ENCODE data around the gene CCM2L. TPM values are rescaled to one million over a fixed set of nuclear protein-coding genes. Genes with fewer than 3 reads are reported as not detected.

Gene CCM2L
- total and polyA plus RNA-seq, 2 of the 4 experiments (the other 2 are of a cell fraction), result not detected

DNA sequence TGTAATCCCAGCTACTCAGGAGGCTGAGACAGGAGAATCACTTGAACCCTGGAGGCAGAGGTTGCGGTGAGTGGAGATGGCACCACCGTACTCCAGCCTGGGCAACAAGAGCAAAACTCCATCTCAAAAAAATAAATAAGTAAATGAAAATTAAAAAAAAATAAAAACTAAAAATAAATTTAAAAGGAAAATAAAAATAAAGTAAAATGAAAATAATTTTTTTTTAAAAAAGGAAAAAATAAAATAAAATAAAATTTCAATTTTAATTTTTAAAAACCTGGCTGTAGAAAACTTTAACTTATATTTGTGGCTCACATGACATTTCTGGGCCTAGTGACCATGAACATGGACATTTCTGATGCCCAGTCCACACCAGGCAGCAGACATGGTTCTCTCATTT is 57.9 kb downstream of the CCM2L start:
- Histone ChIP-seq H3K4me1 (ENCODE audit: control insufficient read depth, insufficient read depth, low read length) (peaks cover 10% of the 10 kb centered on the region), H3K23ac (ENCODE audit: low read depth, low read length) (no peak overlapping the region; the same call in 1 of the 2 replicates), H3K9me3 (ENCODE audit: control insufficient read depth, insufficient read depth, low read length) (no peaks in the 10 kb centered on the region), H4K5ac (ENCODE audit: low read depth, low read length) (no peak overlapping the region), H2BK15ac (ENCODE audit: low read depth, low read length) (0 out of 3 replicates have a peak overlapping the region, but pooled peaks have one; percentile 44), H3K4me2 (ENCODE audit: low read depth, low read length) (no peak overlapping the region), H2BK20ac (ENCODE audit: low read depth, low read length) (peak overlapping the region; percentile 53; the same call in 1 of the 2 replicates), H4K8ac (ENCODE audit: low read depth in 2 of 2, low read length in 2 of 2) (peak overlapping the region in 1 of 2 experiments; percentile 44; a peak in 2 of 4 replicates), H3K18ac (ENCODE audit: low read depth, low read length) (no peak overlapping the region; the same call in 1 of the 2 replicates), H3K36me3 (ENCODE audit: control insufficient read depth, insufficient read depth, low read length) (no peaks in the 10 kb centered on the region), H4K20me1 (ENCODE audit: insufficient read depth, low read length) (peaks cover 9% of the 10 kb centered on the region; the same call in 1 of the 2 replicates), H3K27me3 (ENCODE audit: control insufficient read depth, insufficient read depth, low read length) (peaks cover 9% of the 10 kb centered on the region), H4K91ac (ENCODE audit: insufficient read depth, low read depth, low read length) (no peak overlapping the region), H2AK9ac (replicated peaks; ENCODE audit: low read depth, low read length, poor library complexity) (no peak overlapping the region), H2BK120ac (ENCODE audit: low read depth, low read length) (peak overlapping the region; percentile 44), H2BK5ac (ENCODE audit: low read depth, low read length, poor library complexity, severe bottlenecking) (peak overlapping the region; percentile 32), H2AFZ (replicated peaks; ENCODE audit: low read length, poor library complexity) (no peak overlapping the region), H3K56ac (ENCODE audit: extremely low read depth, insufficient read depth, low read length) (no peak overlapping the region), H3K79me1 (ENCODE audit: low read depth in 1 of 2, low read length in 2 of 2) (no peaks in the 10 kb centered on the region), H3K14ac (replicated peaks; ENCODE audit: low read depth, low read length) (peak overlapping the region; percentile 57; the same call in 1 of the 2 replicates), H3K9me1 (ENCODE audit: insufficient read depth, low read length) (peaks cover 15% of the 10 kb centered on the region), H3K4me3 (ENCODE audit: insufficient read depth, low read depth, low read length) (no peak overlapping the region), H3K27ac (ENCODE audit: insufficient read depth, low read length) (no peak overlapping the region; the same call in 1 of the 2 replicates), H3K9ac (ENCODE audit: low read depth, low read length) (no peak overlapping the region), H2AK5ac (ENCODE audit: low read depth, low read length) (peak overlapping the region; percentile 49; the same call in 1 of the 2 replicates), H3K4ac (ENCODE audit: low read depth, low read length) (peak overlapping the region; percentile 66; the same call in 1 of the 2 replicates)
- CTCF ChIA-PET, result no interaction called here
- DNase-seq (no peak), ATAC-seq (ENCODE audit: low read depth) (no peak)
- intact Hi-C loops (cut with micrococcal nuclease) (loop anchor here (2.0 kb wide), 1 partner anchor 37 kb away; no protein-coding TSS in a partner anchor), dilution Hi-C loops (cut with HindIII; ENCODE audit: low sequenced_read_pairs, unreplicated experiment) (no loop called here), in situ Hi-C loops (cut with MboI; ENCODE audit: low sequenced_read_pairs) (no loop called here)
- no CpG with 5 or more reads among the region's 2 CpGs for WGBS, 2 experiments (ENCODE audit: extremely low coverage in 2 of 2, insufficient read length in 1 of 2)
- POLR2A ChIA-PET (ENCODE audit: unreplicated experiment), result no interaction called here
- BruUV-seq (replicated peaks), result no TSS peak
- no peak for TF ChIP-seq POLR2A (IDR thresholded peaks at IDR 0.05; ENCODE audit: low read depth, low read length)
- no peak for TF ChIP-seq MAZ (IDR thresholded peaks at IDR 0.05; ENCODE audit: borderline replicate concordance, low read depth, low read length)
- TF ChIP-seq BHLHE40 (IDR thresholded peaks at IDR 0.05; ENCODE audit: low read depth, low read length), result no peak
- TF ChIP-seq SMC3 (IDR thresholded peaks at IDR 0.05; ENCODE audit: low read depth, low read length), result no peak
- no peak for TF ChIP-seq CHD1 (IDR thresholded peaks at IDR 0.05; ENCODE audit: low read depth, low read length)
- TF ChIP-seq RAD21 (IDR thresholded peaks at IDR 0.05; ENCODE audit: low read length), result no peak
- TF ChIP-seq, protein P1, sequence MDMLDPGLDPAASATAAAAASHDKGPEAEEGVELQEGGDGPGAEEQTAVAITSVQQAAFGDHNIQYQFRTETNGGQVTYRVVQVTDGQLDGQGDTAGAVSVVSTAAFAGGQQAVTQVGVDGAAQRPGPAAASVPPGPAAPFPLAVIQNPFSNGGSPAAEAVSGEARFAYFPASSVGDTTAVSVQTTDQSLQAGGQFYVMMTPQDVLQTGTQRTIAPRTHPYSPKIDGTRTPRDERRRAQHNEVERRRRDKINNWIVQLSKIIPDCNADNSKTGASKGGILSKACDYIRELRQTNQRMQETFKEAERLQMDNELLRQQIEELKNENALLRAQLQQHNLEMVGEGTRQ (IDR thresholded peaks at IDR 0.05; ENCODE audit: low read depth, low read length), result no peak
- TF ChIP-seq FOS (IDR thresholded peaks at IDR 0.05; ENCODE audit: low read depth, low read length), result no peak
- no peak for TF ChIP-seq CEBPB (IDR thresholded peaks at IDR 0.05; ENCODE audit: low read depth, low read length)
- TF ChIP-seq MAFK (IDR thresholded peaks at IDR 0.05; ENCODE audit: low read depth, low read length), result no peak
